NCI-H2196 treated with DMSO at 0.1 percent for 48 hours (cell line): Measurements from ENCODE around the gene UAP1L1.
"Not testable (repeated sequence)": the region's sequence is repeated elsewhere in the genome, so short reads cannot be mapped to it uniquely, and the experiment has no call there.

Experiments
- DNase-seq: peaks from one replicate; lab custom pipeline; 2025; ENCODE audit not compliant: unreplicated experiment; lab: John Stamatoyannopoulos, UW

Gene UAP1L1

GRCh38 chr9:137055385-137056364 is 21.6 kb upstream of the UAP1L1 start:
- DNase-seq: peak; percentile 82

DNA sequence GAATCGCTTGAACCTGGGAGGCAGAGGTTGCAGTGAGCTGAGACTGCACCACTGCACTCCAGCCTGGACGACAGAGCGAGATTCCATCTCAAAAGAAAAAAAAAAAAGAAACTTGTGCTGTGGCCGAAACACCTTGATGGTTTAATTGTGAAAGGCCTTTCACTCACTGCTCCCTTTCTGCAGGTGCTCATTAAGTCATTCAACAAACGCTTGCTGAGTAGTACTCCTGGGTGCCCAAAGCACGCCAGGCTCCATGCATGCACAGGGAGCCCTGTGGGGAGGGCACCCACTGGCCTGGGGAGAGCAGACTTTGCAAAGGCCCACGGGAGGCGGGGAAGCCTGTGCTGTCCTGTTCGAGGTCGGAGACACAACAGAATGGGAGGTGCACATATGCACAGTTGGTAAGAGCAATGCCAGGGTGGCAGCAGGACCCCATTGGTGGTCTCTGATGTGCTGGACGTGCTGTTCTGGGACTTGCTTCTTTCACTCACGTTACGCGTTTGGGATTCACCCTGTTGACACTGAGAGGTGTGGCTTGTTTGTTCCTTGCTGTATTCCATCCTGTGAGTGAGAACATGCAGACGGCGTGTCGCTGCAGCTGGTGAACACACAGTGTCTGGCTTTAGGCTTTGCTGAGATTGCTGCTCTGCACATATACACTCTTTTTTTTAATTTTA is 20.4 kb upstream of the UAP1L1 start:
- no peak for DNase-seq

- DNase-seq: peak; percentile 71
Observed at GRCh38 chr9:137057545-137057944, 19.8 kb upstream of the UAP1L1 start.

- DNase-seq: no peak
Observed at GRCh38 chr9:137058521-137059234, 18.6 kb upstream of the UAP1L1 start.

DNA sequence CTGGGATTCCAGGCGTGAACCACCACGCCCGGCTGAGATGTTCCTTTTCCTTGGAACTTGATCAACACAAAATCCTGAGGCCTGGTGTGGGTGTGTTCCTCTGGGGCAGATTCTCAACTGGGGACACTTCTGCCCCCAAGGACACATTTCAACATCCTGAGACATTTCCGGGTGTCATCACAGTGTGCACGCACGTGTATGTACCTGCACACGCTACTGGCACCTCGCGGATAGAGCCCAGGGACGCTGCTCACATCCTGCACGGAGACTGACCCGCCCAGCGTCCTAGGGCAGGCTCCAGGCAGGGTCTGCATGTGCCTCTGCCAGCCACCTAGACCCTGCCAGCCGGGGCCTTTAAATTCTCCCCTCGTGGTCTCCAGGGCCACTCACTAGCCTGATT is 14.9 kb upstream of the UAP1L1 start:
- no peak for DNase-seq

GRCh38 chr9:137062798-137063197 is 14.5 kb upstream of the UAP1L1 start:
- not testable (repeated sequence) for DNase-seq

GRCh38 chr9:137063311-137064026 is 13.8 kb upstream of the UAP1L1 start:
- no peak for DNase-seq

DNA sequence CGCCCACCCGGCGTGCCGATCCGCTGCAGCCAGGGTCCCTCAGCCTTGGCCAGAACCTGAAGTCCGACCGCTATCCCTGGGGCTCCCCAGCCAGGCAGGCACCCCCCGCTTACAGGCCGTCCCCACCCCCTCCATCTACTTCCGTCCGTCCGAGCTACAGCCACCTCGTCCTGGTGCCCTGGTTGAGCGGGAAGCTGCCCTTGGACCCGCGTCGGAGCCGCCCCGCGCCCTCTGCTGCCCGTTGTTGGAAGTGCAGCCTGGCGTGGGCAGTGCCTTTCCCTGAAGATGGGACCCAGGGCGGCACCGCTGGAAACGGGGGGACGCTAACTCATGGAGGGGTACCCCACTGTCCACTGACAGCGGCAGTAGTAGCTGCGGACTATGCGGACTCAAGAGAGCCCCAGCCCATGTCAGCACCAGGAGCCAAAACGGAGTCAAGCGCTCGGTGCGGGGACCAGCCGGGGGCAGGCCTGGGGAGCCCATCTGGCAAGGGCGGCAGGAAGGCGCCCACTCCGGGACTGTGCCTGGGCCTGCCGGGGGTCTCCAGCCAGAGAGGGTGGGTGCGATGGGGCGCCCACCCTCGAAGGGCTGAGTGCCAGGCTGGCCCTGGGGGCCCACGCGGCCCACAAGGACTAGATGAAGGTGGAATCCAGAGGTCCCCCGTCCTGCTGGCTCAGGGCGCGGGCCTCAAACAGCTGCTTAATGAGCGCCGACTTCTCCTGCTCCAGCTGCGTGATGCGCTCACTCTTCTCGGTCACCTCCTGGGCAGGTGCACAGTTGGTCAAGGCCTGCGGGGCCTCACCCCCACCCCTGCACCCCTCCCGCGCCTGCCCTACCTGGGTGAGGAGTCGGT is 13.1 kb upstream of the UAP1L1 start:
- peak; percentile 40 for DNase-seq

- no peak for DNase-seq
Observed at GRCh38 chr9:137064880-137065164, 12.5 kb upstream of the UAP1L1 start.

DNA sequence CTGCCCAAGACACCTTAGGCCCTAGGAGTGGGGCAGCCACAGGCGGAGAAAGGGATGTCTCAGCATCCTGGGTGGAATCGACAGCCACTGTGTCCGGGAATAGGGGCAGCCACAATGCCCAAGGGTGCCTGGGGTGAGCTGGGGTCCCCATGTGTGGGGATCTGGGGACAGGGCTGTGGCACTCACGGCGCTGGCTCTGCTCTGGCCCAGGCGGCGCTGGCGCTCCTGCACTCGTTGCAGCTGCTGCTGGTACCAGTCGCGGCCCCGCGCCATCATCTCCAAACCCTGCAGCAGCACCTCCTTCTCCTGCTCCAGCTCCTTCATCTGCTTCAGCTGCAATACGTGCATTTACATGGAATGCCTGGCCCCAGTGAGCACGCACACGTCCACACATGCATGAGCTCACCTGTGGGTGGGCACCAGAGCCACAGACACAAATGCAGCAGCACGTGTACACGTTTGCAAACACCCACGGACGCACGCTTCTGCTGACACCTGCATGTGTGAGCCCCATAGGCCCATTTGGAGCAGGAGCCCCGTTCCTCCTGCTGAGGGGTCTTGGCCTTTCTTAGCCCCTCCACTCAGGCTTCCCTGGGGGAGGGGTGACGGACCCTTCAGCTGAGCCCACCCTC is 11.9 kb upstream of the UAP1L1 start:
- DNase-seq: no peak

GRCh38 chr9:137066096-137066861 is 11.0 kb upstream of the UAP1L1 start:
- DNase-seq: no peak

GRCh38 chr9:137067860-137068538 is 9.3 kb upstream of the UAP1L1 start:
- DNase-seq: peak; percentile 73

- DNase-seq: no peak
Observed at GRCh38 chr9:137068539-137069507, 8.5 kb upstream of the UAP1L1 start.

- no peak for DNase-seq
Observed at GRCh38 chr9:137069508-137070091, 7.7 kb upstream of the UAP1L1 start.

GRCh38 chr9:137070201-137070905 is 7.0 kb upstream of the UAP1L1 start, which contains the start of gene SAPCD2:
SAPCD2 (minus strand) TSS chr9:137070557; CDS start chr9:137070460, 97 bp downstream.
- DNase-seq: peak; percentile 90

GRCh38 chr9:137070906-137071275 is 6.4 kb upstream of the UAP1L1 start:
- no peak for DNase-seq
